SU-DHL-6 (cell line): ENCODE data around the gene MPC2.

Source experiments
- EZH2phosphoT487 ChIP-seq: fragments of 200-600 bp; sonication (generic), shearing (Covaris generic); conservative IDR thresholded peaks from 2 replicates; pipeline ENCODE4 v1.6.1; 2018; ENCODE audit warnings: mild to moderate bottlenecking, antibody characterized with exemption, low read length, moderate library complexity, mixed read lengths
- TF ChIP-seq, protein P1 (sequence below): fragments of 200-600 bp; sonication (generic); IDR thresholded peaks from one replicate; pipeline ENCODE4 v1.5.1; 2017; ENCODE audit warnings: antibody characterized with exemption, mild to moderate bottlenecking, low read length, moderate library complexity; ENCODE audit not compliant: insufficient read depth, poor library complexity, severe bottlenecking

DNA sequence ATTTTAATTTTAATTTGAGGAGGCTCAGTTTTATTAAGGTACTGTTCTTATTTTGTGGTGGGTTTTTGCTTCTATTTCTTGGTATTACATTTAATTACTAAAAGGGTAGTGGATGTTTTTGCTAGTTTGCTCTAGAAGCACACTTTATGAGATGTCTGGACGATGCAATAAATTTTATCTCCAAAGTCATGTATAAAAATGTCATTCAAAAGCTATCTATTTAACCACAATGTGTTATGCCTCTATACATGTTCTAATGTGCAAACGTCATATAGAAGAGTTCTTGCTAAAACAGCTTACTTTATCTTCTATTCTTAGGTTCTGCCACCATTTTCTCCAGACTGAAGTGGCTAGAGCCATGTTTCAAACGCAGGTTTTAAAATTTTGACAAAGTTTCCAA lies 12.9 kb upstream of the MPC2 start:
- TF ChIP-seq, protein P1, sequence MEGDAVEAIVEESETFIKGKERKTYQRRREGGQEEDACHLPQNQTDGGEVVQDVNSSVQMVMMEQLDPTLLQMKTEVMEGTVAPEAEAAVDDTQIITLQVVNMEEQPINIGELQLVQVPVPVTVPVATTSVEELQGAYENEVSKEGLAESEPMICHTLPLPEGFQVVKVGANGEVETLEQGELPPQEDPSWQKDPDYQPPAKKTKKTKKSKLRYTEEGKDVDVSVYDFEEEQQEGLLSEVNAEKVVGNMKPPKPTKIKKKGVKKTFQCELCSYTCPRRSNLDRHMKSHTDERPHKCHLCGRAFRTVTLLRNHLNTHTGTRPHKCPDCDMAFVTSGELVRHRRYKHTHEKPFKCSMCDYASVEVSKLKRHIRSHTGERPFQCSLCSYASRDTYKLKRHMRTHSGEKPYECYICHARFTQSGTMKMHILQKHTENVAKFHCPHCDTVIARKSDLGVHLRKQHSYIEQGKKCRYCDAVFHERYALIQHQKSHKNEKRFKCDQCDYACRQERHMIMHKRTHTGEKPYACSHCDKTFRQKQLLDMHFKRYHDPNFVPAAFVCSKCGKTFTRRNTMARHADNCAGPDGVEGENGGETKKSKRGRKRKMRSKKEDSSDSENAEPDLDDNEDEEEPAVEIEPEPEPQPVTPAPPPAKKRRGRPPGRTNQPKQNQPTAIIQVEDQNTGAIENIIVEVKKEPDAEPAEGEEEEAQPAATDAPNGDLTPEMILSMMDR: no peak
- no peak for TF ChIP-seq EZH2phosphoT487
